Activated T-cell treated with anti-CD3 and anti-CD28 coated beads, Interleukin-2, amount 50 U/mL, for 48 hours (primary cell): ENCODE data around the gene PDK1.
"Not testable (repeated sequence)": the region's sequence is repeated elsewhere in the genome, so short reads cannot be mapped to it uniquely, and the experiment has no call there.

Experiments used
- DNase-seq, 2 experiments: peaks; one replicate each; pipeline ENCODE4 v3.0.0-alpha.2; 2020

The PDK1 gene

DNA sequence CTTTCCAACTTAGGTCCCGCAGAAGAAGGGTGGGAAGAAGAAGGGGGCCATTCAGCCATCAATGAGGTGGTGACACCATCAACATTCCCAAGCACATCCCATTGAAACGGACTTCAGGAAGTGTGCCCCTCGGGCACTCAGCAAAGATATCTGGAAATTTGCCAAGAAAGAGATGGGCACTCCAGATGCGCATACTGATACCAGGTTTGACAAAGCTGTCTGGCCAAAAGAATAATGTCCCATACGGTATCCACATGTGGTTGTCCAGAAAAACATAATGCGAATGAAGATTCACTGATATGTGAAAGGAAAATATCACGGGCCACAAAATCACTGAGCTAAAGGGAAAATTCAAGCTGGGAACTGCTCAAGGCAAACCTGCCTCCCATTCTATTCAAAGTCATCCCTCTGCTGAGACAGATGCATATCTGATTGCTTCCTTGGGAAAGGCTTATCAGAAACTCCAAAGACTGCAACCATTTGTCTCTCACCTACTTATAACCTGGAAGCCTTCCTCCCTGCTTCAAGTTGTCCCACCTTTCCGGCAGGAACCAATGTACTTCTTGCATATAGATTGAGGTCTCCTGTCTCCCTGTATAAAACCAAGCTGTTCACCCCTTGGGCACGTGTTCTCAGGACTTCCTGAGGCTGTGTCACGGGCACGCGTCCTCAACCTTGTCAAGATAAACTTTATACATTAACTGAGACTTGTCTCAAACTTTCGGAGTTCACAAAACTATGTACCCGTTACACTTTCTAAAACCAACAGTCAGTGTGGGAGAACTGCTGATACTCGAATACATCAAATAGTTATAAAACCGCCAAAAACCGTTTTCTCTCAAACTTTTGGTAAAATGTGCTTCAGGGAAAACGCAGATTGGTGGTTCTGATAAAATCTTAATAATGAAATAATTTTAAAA is 1.3 kb upstream of the PDK1 start:
- no peak for DNase-seq

DNA sequence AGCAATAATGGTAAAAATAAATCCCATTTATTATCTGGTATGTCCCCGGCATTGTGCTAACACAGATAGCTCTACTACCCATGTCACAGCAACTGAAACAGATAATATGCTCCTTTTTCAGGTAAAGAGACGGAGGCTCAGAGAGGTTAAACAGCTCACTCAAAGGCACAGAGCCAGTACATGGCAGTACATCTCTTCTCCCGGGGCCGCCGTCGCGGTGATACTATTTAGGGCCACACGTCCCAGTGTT is 693 bp upstream of the PDK1 start:
- DNase-seq, result no peak

DNA sequence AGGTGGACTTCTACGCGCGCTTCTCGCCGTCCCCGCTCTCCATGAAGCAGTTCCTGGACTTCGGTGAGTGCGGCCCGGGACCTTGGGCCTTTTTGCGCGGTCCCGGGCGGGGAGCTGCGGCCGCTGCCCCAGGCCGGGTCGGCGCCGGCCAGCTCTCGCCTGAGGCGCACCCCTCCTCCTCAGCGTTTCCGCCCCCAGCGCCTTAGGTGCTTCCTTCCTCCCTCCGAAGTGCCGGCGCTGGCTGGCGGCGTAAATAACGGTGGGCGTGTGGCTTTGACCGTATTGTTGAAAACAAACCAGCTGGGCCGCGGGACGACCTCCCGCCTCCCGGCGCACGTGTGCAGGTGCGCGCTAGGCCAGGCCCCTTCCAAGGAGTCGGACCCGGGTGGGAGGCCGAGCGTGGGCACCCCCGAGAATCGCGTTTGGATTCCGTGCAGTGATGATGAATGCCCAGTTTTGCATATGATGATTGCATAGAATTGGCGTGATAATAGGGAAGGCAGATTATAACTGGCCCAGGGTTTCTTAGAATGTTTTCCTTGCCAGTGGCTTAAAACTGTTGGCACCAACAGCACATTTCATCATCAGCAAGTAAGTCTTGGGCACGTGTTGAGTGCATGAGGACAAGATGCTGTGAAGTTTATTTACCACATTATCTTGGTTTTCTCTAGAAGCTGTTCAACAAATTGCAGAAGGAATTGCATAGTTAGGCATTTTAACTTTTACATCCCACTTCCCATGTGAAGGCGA is 569 bp downstream of the PDK1 start:
- peak; percentile 76 to 80 for DNase-seq

DNA sequence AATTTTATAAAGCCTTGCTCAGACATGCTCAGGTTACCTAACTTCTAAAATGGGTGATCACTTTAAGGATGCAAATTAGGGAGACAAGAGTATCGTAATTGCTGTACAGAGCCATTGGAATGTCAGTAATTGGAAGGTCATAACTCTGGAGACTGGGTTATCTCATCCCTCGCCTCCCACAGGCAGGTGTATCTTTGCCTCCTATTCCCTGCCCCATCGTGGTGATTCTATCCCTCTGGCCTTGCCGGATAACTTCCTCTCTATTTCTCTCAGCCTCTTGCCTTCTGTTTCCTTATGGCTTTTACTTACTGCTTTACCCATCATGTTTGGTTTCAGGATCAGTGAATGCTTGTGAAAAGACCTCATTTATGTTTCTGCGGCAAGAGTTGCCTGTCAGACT is 2.5 kb downstream of the PDK1 start:
- DNase-seq, result no peak

DNA sequence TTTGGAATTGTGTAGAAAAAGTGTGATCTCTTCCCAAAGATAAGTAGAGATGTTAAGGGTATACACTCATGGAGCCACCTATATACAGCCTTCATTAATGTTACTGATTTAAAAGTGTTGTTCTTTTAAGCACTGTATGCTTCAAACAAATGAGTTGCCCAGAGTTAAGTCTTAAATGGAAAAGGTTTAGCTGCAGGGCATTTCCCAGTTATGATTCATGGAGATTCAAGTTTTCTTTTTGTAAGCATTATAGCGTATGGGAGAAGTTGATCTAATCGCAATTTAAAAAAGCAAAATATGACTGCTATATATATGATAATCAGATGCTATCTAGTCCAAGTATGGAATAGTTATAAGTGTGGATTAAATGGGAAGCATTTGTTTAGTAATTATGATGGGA is 4.8 kb downstream of the PDK1 start:
- no peak for DNase-seq

DNA sequence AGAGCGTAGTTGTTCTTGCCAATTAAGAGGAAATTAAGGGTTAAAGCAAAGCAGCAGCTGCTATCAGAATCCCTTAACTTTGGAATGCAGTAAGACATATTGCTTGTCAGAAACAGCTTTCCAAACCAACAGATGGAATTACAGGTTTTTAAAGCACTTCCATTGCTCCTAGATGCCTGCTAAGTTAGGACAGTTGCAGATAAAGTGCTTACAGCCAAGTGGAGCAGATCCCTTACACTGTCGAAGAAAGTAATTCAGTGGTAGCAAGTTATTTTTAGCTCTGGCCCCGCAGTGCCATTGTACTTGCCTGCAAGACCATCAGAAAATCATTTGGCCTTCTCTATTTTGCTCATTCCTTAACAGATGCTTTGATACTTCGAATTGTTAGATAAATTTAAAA is 5.4 kb downstream of the PDK1 start:
- no peak for DNase-seq

DNA sequence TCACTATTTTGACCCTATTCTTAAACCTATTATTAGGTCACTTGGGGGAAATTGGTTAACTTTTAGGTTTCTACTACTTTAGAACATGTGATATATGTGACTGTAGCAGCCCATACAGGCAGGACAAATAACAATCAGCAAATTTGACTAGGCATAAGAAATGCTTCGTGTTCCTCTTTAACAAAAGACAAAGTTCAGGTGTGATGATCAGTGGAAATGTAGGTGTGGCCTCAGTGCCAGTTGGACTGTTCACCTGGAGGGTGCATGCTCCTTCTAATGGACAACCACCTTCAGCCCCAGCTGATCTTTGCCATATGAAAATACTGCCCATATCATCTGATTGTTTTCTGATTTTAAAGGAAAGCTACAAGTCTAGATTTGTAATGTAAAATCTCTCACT is 6.4 kb downstream of the PDK1 start:
- DNase-seq, result no peak

DNA sequence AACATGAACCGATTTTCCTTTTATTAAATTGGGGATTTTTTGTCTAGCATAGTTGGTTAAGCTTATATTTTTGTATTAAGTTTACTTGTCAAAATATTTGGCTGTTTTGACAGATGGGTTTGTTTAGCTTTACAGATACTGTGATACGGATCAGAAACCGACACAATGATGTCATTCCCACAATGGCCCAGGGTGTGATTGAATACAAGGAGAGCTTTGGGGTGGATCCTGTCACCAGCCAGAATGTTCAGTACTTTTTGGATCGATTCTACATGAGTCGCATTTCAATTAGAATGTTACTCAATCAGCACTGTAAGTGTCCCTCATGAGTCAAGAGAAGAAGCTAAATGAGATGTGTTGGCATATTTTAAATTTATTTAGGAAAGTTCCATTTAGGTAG is 8.5 kb downstream of the PDK1 start:
- DNase-seq, result no peak

DNA sequence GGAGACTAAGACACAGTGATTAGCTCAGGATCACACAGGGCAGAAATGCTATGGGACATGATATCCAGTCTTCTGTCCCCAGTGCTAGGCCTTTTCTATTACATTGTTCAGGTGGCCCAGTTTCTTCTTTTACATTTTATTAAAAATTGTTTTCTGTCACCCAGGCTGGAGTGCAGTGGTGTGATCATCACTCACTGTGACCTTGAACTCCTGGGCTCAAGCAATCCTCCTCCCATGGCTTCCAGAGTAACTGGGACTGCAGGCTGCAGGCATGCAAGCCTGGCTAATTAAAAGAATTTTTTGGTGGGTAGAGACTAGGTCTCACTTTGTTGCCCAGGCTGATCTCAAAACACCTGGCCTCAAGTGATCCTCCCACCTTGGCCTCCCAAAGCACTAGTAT is 15.4 kb downstream of the PDK1 start:
- no peak for DNase-seq

DNA sequence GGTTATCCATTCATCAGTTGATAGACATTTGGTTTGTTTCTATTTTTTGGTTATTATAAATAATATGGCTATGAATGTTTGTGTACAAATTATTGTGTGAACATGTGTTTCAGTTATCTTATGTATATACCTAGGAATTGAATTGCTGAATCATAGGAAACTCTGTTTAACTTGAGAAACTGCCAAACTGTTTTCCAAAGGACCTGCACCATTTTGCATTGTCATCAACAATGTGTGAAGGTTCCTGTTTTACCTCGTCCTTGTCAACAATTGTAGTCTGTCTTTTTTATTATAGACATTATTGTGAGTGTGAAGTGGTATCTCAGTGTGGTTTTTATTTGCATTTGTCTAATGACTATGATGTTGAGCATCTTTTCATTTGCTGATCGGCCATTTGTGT is 17.1 kb downstream of the PDK1 start:
- no peak for DNase-seq

DNA sequence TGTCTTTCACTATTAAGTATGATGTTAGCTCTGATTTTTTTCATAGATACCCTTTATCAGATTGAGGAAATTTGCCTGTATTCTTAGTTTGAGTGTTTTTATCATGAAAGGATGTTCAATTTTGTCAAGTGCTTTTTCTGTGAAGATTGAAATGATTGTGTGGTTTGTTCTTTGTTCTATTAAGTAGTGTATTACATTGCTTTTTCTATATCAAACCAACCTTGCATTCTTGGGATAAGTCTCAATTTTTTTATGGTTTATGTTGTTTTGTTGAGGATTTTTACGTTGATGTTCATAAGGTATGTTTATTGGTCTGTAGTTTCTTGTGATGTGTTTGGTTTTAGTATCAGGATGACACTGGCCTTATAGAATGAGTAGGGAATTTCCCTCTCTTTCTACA is 19.1 kb downstream of the PDK1 start:
- no peak for DNase-seq

DNA sequence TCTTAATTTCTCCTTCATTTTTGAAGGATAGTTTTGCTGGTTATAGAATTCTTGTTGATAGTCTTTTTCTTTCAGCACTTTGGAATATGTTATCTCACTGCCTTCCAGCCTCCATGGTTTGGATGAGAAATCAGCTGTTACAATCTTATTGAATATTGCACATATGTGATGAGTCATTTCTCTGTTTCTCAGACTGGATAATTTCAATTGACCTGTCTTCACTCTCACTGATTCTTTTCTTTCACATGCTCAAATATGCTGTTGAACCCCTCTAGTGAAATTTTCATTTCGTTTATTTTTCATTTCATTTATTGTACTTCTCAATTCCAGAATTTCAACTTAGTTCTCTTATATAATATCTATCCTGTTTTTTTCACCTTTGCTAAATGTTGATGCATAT is 22.2 kb downstream of the PDK1 start:
- no peak for DNase-seq

DNA sequence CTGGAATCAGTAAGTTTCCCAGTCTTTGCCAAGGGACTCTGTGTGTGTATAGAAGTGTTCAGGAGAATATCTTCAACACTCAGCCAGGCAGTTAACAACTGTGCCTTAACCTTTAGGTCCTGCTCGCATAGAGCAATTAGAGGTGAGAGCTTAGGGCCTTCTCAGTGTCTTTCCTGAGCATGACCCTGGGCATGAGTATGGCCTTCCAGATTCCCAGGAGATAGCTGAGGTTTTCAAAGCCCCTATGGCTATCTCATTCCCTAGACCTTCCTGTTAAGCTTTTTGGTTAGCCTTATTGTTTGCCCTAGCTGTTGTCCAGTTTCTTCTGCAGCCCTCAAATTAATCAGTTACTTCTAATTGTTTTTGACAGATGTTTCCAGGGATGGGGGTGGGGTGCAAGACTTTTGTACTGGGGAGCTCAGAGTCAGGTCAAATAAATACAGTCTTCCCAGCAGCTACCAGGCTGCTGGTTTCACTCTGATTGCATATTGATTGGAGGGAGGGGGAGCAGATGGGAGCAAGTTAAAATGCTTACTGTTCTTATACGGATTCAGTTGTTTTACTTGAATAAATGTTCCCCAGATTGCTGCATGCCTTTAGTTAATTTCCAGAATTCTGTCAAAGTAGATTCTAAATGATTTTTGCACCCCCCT is 23.1 kb downstream of the PDK1 start:
- no peak for DNase-seq

DNA sequence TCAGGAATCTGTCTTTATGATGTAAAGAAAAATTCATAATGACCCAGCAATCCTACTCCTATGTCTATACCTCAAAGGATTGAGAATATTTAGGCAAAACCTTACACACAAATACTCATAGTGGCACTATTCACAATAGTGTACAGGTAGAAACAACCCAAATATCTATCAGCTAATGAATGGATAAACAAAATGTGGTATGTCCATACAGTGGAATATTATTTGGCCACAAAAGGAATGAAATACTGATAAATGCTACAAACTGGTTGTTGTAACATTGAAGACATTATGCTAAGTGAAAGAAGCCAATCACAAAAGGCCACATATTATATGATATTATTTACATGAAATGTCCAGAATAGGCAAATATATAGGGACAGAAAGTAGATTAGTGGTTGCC is 24.7 kb downstream of the PDK1 start:
- DNase-seq, result no peak

DNA sequence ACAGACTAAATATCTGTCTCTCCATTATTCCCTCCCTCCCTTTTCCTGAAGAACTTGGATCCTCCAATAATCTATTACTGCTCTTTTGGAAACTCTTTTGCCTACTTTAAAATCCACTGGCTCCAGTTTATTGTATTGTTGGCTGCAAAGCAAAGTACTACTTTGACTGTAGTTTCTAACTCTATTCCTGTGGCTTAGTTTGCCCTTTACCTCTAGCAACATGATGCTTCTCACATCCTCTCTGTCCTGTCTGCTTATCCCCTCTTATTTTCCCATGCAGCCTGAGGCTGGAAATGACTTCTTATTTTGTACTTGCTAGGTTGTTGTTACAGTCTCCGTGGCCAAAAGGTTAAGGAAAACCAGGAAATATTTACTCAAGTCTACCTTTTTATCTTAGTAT is 26.8 kb downstream of the PDK1 start:
- DNase-seq, result no peak

DNA sequence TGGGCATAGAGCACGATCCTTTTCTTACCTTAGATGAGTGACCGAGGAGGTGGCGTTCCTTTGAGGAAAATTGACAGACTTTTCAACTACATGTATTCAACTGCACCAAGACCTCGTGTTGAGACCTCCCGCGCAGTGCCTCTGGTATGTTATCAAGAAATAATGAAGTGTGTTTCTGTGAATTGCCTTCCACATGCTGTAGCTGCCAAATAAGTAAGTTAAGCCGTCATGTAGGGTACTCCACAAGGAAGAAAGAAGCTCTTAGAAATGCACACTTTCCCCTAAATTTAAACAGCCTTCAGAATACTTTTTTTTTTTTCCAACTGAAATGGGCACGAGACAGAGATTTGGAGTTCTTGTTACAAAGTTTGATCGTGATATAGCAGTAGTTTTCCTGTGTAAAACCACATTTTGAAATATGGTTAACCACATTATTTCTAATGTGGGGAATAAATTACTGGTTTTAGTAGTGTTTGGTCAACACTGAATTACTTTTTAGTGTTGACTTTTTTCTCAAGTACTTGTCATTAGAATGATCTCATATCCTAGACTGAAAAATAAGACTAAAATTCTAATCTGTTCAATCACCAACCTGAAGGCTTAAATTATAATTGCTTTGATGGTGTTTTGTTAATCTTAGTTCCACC is 30.5 kb downstream of the PDK1 start:
- no peak for DNase-seq

DNA sequence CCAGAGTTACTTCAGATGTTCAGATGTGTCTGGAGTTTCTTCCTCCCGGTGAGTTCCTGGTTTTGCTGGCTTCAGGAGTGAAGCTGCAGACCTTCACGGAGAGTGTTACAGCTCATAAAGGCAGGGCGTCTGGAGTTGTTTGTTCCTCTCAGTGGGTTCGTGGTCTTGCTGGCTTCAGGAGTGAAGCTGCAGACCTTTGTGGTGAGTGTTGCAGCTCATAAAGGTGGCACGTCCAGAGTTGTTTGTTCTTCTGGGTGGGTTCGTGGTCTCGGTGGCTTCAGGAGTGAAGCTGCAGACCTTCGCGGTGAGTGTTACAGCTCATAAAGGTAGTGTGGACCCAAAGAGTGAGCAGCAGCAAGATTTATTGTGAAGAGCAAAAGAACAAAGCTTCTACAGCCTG is 31.3 kb downstream of the PDK1 start:
- peak; percentile 38 to 40 for DNase-seq

DNA sequence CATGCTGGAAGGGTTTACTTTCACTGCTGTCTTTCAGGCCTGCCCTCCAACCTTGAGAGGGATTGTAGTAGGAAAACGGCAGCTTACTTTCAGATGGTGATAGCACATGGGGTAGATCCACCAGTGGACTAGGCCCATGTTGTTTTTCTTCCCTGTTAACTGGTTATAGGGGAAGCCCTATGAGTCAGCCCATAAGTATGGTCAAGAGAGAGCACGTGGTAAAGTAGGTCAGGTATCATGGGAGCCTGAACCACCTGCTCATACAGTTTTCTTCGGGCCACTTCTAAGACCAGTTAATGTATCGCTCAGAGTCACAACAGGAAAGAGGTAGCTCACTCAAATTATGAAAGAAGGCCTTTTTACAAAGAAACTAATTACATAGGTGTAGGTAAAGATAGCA is 33.0 kb downstream of the PDK1 start:
- DNase-seq, result no peak

DNA sequence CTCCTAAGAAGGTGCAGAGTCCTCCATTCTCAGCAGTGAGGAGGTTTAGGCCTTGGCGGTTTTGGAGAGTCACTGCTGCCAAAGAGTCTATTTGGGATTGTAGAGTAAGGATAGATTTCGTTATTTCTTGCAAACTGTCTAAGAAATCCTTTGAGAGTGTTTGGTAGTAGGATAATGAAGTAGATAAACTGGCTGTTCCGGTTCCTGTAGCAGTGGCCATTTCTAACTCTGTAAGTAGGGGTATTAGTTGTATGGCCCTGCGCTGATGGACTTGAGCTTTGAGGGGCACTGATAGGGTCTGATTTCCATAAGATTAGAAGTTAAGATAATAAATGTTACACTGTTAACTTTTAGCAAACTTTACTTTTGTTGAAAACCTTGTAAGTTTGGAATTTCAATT is 35.5 kb downstream of the PDK1 start:
- DNase-seq, result not testable (repeated sequence)

DNA sequence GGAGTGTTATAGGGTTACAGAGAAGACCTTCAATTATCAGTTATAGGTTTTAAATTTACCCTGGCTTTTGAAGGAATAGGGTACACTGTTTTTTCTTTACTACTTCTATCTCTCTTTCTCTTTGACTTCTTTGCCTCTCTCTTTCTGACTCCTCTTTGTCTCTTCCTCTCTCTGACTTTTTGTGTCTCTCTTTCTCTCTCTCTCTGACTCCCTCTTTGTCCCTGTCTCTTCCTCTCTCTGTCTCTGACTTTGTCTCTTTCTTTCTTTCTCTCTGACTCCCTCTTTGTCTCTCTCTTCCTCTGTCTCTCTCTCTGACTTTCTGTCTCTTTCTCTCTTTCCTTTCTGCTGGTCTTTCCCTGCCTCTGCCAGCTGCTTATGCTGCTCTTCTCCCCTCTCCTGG is 36.3 kb downstream of the PDK1 start:
- DNase-seq, result not testable (repeated sequence)

DNA sequence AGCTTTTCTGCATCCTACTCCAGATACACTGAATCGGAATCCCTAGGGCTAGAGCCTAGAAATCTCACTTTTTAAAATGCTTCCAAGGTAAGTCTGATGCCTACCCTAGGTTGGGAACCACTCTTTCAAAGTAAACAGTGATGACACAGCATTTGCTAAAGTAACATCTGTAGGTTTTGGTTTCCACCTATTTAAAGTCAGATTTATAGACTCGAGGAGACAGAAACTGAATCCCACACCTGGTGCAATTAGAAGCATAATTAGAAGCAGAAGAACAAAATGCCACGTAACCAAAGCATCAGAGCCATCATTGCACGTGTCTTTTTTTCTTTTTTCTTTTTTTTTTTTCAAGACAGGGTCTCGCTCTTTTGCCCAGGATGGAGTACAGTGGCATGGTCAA is 40.9 kb downstream of the PDK1 start:
- no peak for DNase-seq

DNA sequence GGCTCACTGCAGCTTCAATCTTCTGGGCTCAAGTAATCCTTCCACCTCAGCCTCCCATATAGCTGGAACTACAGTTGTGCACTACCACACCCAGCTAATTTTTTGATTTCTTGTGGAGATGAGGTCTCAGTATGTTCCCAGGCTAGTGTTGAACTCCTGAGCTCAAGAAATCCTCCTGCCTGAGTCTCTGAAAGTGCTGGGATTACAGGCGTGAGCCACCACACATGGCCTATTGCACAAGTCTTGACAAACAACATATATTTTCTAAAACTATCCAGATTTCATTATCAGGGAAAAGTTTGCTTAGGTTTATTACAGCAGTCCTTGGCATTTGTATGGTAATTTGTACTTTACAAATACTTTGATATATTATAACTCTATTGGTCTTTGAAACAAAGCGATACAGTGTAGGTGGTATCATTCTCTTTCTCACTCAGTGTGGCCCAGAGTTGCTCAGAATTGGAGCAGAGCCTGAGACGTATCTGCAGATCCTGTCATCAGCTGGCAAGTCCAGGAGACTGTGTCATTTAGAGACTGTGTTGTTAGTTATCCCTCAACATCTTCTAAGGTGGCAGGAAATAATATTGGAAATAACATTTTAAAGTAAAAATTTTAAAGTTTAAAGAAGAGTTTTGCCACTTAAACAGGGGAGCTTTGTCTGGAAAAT is 41.4 kb downstream of the PDK1 start:
- DNase-seq, result no peak

DNA sequence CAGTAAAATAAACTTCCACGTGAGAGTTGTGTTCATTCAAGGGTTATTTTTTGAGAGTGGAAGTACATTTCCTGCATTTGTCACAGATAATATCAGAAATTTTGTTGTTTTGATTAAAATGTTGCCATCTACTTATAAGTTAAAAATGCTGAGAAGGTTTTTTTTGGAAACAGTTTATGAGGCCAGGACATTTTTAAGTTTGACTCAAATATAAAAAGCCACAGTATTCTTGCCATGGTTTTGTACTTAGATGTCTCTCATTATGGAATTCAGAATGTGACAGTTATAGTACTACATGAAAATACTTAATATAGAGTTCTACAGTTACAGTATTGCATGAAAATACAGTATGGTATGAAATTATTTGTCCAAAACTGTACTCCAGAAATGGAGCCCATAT is 44.1 kb downstream of the PDK1 start:
- DNase-seq, result no peak
